HG03469 (cell line): ENCODE measurements around the gene LMF1.
"Not testable (repeated sequence)": the region's sequence is repeated elsewhere in the genome, so short reads cannot be mapped to it uniquely, and the experiment has no call there.

Experiments
- ATAC-seq: cut with Tn5 transposase; IDR thresholded peaks from one replicate; pipeline ENCODE4 v1.9.1; 2021; ENCODE audit warnings: mild to moderate bottlenecking, moderate library complexity, moderate number of reproducible peaks; ENCODE audit not compliant: unreplicated experiment

The LMF1 gene

DNA sequence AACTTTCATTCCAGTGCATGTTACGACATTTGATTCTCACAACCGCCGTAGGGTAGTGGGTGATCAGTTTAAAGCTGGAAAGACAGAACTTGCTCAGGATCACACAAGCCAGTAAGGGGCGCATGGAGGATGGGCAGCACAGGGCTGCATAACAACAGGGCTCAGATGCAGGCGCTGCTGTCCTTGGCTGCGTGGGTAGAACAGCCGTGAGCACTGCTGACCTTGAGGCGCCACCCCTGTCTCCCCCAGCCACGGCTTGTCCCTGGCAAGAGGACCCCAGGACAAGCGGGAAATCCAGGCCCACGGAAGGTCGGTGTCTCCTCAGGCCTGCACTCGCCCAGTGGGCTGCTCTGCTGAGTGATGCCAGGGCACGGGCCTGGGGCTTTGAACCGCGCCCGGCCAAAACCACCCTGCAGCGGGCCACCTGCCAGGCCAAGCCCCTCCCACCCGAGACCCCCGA lies 84.7 kb downstream of the LMF1 start:
- no peak for ATAC-seq

DNA sequence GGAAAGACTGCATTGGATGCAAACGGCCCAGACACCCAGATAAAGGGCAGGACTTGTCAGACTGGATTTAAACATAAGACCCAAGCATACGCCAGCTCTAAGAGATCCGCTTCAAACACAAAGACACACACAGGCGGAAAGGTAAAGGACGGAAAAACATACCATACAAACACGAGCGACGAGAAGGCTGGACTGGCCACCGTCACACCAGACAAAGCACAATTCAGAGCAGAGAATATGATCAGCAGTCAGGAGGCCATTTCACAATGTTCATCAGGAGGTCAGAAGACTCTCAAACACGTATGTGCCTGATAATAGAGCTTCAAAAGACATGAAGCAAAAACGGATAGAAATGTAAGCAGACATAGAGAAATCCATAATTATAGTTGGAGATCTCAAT lies 85.4 kb downstream of the LMF1 start:
- no peak for ATAC-seq

DNA sequence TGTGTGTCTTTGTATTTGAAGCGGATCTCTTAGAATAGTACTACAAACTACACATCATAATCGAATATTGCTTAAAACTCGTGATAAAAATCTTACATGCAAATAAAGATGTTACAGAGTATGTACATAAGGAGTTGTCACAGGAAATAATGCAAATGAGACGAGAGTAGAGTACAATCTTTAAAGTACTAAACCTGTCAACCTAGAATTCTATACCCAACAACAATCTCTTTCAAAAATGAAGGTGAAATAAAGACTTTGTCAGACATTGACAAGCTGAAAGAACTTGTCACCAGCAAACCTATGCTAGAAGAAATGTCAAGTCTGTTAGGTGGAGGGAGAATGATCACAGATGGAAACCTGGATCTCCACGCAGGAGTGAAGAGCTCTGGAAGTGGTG lies 86.6 kb downstream of the LMF1 start:
- no peak for ATAC-seq

DNA sequence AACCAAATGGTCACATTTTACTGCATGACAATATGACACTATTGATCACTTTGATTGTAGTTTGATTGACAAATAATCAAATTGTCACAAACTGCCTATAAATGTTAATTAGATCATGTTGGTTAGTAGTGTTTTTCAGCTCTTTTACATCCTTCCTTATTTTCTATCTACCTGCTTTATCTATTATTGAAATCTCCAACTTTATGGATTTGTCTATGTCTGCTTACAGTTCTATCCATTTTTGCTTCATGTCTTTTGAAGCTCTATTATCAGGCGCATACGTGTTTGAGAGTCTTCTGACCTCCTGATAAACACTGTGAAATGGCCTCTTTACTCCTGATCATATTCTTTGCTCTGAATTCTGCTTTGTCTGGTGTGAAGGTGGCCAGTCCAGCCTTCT lies 87.0 kb downstream of the LMF1 start:
- no peak for ATAC-seq

DNA sequence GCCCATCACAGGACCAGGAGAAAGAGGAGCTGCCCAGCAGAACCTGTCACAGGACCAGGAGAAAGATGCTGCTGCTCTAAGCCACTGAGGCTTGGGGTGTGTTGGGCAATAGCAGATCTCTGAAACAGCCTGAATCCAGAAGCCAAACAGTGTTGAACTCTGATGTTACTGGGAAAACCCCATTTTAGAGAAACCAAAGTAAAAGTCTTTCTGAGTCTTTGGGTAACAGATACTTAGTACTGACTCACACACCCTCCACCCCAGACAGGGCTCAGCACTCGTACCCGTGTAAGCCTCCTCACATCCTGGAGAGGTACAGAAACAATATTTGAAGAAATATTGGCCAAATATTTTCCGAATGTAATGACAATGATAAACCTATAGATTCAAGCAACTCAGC lies 87.4 kb downstream of the LMF1 start:
- ATAC-seq, result no peak

DNA sequence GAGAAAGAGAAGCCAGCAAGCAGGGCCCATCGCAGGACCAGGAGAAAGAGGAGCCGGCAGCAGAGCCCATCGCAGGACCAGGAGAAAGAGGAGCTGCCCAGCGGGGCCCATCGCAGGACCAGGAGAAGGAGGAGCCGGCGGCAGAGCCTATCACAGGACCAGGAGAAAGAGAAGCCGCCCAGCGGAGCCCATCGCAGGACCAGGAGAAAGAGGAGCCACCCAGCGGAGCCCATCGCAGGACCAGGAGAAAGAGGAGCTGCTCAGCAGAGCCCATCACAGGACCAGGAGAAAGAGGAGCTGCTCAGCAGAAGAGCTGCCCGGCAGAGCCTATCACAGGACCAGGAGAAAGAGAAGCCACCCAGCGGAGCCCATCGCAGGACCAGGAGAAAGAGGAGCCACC lies 88.1 kb downstream of the LMF1 start:
- ATAC-seq, result not testable (repeated sequence)

DNA sequence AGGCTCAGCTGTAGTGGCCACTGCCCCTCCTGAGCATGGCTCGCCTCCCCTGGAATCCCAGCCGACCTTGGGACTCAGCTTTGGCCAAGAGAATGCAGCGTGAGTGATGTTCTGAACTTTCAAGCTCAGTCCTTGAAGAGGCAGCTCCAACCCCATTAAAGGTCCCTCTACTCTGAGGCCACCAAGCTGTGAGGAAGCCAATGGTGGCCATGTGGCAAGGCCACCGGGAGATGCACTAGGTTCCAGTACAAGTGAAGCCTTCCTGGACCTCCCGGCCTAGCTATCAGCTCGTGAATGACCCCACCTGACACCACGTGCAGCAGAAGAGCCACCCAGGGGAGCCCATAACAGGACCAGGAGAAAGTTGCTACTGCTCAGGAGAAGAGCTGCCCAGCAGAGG lies 88.5 kb downstream of the LMF1 start:
- ATAC-seq, result no peak

DNA sequence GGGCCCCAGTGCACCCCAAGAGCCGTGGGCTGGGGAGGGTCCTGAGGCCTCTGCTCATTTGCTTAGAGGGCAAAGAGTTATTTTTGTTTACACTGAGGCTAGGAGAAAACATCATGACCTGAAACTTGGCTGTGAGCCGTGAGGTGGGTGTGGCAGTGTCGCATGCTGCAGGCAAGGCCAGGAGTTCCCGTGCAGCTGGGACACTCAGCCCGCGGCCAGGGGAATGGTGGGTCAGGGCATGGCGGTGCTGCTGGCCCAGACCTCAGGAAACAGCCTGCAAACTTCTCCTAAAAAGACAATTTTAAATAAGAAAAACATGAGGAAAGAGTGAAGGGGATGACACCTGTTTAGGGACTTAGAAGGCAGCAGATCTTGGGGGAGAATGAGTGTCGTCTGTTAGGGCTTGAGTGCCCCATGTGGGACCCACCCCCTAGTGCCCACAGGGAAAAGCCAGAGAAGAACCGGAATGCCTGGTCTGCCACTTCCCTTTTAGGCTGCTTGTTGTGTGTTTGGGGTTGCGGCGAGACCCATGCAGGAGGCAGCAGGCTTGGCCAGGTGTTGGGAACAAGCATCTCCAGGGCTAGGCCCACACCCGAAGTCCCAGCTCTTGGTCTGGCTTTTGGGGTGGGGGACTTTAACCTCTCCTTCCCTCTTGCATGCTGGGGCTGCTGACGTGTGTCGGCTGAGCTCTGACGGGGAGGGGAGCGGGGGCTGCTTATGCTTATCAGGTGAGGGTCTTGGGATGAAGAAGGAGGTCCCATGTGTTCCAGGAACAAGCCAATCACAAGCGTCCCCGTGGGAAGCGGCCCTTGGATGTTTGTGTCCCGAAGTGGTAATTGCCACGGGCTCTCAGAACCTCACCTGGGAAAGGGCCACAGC lies 89.3 kb downstream of the LMF1 start:
- ATAC-seq, result no peak

DNA sequence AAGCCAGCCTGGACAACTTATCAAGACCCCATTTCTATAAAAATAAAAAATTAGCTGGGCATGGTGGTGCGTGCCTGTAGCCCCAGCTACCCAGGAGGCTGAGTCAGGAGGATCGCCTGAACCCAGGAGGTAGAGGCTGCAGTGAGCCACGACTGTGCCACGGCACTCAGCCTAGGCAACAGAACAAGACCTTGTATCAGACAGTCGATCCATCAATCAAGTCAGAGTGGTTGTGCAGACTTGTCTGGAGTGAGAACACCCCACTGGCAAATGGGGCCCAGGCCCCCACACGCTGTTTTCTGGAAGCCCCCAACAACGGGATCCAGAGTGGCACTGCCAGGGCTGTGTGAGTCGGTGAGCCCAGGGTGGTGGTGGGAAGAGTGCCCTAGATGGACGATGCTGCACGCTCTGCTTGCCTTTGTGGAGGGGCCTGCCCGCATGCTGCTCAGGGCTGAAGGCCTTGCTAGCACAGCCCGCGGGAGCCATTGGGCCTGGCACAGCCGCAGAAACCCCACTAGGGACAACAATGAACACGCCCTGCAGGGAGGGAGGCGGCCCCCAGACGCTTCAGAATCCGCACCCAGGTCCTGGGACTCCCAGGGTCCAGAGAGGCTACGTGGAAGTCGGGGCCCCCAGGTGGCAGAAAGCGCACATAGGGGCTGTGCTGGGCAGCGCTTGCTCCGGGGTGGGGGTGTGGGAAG lies 90.2 kb downstream of the LMF1 start:
- no peak for ATAC-seq

DNA sequence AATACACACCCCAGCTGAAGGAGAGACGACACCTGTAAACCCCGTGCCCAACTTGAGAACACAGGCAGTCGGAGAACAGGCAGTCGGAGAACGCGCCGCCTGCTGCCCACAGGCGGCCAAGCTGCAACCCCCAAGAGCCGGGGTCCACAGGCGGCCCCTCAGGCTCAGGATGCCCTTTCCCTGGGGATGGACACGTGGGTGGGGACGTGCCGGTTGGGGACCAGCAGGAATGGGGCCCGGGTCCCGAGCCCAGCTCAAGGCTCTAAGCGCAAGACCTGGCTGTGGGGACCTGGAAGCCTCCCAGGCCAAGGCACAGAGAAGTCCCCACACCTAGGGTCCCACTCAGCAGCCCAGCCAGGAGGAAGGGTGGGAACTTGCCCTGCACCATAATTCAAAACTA lies 90.8 kb downstream of the LMF1 start:
- no peak for ATAC-seq

DNA sequence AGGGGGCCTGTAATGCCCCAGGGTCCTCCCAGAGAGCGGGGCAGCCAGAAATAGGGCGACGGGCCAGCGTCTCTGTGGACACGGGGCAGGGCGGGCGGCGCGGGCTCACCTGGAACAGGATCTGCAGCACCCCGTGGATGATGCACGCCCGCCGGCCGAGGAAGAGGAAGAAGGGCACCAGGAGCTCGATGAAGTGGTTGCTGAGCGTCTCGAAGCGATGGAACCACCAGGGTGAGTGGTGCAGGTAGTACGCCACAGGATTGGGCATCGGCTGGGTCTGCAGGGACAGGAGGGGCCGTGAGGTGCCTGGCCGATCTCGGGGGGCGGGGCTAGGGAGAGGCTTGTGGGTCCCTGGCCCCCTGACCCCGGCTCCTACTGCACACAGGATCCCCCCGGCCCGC lies 91.3 kb downstream of the LMF1 start:
- ATAC-seq, result no peak

DNA sequence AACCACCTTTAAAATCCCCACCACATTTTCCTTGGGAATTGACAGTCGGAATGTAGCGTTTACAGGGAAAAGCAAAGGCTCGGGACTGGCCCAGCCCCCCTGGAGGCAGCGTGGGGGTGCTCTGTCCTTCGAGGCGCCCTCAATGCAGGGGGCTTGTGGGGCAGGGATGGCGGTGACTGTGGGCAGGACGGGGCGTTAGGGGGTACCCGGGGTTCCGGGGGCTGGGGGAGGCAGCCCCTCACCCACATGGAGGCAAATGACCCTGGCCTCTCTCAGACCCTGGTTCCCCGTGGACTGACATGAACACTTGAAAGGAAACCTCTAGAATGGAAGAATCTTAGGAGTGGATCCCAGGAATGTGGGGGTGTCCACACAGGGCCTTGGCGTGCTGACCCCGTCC lies 91.9 kb downstream of the LMF1 start:
- no peak for ATAC-seq

DNA sequence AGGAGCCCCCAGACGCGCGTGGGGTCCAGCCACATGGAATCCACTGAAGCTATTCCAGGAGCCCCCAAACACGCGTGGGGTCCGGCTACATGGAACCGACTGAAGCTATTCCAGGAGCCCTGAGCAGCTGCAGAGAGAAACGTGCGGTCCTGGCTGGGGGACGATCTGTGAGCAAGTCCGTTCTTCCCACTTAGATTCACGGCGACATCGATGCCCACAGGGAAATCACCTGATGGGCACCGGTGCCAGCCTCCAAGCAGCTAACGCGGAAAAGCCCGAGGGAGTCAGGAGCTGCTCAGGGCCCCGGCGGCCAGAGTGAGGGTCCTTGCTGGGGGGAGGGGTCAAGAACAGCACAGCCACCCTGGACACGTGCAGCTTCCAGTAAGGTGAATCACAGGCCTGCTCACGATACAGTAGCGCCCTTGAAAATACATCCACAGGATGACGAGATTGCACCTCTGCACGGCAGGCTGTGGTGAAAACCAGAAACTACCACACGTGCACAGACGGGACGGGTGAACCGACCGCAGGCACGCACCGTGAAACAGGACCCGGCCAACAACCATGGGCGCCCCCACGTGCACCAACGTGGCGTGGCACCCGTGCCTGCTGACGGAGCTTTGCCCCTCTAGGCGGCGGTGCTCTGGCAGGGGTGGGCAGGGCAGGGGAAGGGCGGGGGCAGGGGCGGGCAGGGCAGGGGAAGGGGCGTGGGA lies 92.6 kb downstream of the LMF1 start:
- no peak for ATAC-seq

DNA sequence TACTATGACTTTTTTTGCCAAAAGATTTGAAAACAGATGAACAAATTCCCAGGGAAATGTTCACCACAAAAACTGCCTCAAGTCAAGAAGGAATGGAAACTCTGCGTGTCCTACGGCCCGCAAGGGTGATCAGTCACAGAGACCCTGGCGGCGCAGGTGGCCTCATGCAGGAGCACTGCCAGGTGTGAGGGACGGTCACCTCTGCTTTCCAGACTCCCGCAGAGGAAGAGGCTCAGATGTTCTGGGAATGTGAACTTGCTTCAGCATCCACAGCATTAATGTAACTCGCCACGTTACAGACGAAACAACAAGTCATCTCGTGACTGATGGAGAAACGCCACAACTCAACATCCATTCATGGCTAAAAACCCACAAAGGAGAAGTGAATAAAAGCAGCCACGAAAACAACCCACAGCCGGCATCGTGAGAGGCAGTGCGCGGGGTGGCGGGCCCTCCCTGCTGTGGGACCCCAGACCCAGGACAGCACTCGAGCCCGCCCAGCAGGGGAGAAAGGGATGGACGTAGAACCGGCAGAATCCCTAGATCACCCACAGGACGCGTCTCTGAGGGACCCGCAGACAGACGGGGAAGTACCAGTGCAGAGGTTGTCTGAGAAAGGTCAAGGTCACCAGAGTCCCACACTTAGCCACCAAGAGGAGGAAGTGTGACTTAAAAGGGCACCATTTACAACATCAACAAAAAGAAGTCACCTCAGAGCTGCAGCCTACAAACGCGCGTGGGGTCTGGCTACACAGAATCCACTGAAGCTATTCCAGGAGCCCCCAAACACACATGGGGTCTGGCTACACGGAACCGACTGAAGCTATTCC lies 93.3 kb downstream of the LMF1 start:
- ATAC-seq, result no peak

DNA sequence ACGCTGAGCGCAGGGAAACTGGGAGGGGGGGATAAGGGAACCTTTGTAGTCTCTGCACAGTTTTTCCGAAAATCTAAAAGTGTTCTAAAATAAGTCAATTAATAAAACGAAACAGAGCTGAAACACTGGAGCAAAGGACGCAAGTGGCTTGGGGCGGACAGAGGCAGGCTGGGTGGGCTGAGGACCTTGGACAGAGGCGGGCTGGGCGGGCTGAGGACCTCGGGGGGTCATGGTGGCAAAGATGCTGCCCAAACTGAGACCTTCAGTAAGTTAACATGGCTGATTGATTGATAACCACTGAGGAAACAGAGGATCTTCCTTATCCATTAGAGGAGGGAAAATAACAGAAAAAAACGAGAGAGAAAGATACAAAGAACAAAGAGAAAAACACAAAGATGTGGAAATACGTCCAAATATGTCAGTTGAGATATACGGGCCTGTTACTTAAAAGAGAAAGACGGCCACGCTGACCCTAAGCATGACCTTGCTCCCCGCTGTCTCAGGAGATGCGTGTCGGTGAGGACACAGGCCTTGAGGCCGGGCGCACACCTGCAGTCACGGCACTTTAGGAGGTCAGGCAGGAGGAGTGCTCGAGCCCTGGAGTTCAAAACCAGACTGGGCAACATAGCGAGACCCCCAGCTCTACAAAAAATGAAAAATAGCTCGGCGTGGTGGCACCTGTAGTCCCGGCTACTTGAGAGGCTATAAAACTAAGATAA lies 94.1 kb downstream of the LMF1 start:
- ATAC-seq, result no peak

DNA sequence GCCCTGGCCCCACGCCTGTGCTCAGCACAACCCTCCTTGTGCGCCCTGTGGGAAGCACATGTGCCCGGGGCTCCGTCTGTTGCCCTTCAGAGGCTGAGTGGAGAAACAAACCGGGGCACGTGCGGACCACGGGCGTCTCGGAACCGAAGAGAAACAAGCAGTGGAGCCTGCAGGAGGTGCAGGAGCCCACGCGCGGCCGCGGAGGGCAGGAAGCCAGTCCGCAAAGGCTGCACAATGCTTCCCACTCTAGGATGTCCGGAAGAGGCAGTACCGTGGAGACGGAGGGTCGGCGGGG lies 94.8 kb downstream of the LMF1 start:
- no peak for ATAC-seq

DNA sequence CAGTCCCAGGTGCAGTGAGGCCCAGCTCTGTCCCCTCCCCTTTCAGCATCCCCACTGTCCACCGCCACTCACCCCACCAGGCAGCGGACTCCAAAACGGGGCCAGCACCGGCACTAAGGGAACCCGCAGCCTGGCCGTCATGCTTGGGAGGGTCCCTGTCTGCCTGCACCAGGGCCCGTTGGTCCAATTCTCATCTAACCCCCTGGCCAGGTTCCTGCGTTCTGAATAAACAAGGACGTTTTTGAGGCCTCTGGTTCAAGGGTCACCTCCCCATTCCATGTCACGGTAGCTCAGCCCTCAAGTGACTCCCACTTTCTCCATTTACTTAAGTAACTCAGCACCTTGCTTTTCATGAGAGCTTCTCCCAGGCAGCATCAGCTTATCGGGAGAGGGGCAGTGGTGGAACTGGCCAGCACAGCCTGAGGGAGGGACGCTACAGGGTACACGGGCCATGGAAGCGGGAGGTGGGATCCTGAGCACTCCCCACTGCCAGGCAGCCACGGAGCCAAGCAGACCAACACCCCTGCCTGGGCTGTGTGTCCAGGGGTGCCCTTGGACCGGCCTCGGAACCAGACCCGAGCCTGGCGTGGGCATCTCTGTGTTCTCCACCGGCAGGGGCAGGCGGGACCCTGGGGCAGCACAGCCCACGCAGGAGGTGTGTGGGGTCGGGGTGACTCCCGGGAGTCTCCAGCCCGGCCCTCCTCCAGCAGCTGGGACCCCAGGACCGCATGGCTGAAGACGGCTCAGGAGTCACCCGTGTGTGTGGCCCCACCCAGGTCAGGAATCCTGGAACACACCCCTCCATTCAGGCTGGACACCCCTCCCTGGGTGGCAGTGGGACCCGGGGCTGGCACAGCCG lies 95.4 kb downstream of the LMF1 start:
- no peak for ATAC-seq

DNA sequence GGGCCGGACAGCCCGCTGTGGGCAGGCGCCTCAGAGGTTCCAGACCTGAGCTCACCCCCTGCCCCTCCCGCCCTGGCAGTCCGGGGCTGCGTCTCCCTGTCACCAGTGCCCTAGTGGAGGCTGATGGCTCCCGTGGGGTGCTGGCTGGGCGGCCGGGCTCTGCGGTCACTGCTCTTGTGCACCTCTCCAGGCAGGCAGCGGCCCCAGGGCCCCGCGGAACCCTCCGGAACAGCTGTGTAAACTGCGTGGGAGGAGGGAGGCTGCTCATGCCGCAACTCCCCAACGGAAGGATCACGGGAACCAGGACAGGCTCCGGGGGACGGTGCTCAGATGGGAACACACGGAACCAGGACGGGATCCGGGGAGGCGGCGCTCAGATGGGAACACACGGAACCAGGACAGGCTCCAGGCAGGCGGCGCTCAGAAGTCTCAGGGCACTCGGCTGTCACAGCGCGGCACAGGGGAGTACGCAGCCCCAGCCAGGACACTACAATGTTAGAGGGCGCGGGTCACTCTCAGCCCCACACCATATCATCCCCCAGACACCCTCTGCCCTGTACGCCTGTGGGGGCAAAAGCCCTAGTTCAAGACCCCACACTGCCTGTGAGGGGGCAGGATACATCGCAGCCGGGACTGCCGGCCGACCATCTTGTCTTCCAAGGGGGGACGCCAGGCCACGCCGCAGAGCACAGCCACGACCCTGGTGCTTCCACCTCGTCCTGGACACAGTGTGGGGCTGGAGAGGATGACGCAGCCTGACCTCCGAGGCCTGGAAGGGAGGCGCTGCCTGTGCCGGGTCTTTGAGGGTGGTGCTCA lies 96.2 kb downstream of the LMF1 start:
- ATAC-seq, result no peak

DNA sequence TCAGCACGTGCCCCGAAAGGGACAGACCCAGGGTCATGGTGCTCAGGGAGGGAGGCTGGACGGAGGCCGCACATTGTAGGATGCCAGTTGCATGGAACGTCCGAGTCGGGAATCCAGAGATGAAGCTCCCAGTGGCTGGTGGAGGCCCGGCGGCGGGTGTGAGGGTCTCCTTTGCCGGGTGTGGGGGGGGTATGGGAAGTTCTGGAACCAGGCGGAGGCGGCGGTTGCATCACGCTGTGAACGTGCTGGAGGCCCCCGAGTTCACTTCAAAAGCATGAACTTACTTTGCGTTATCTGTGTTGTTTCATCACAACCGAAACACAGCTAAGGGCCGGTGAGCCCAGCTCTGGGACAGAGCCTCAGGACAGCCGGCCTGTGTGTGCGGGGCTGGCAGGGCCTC lies 96.9 kb downstream of the LMF1 start:
- no peak for ATAC-seq
